Nephron (organoid): ENCODE measurements around the gene BRAP.
"Not testable (repeated sequence)": the region's sequence is repeated elsewhere in the genome, so short reads cannot be mapped to it uniquely, and the experiment has no call there.

Experiments used
- H3K27ac Mint-ChIP-seq, 3 experiments: 2 replicates each; pipeline ENCODE4 v1.8.0; 2020; ENCODE audit warnings: mixed read lengths in 3 of 3, mild to moderate bottlenecking in 2 of 3, moderate library complexity in 1 of 3
- H3K27me3 Mint-ChIP-seq: 2 replicates; pipeline ENCODE4 v1.8.0; 2021; ENCODE audit warnings: low read depth, mild to moderate bottlenecking, moderate library complexity, mixed read lengths
- H3K36me3 Mint-ChIP-seq: 2 replicates; pipeline ENCODE4 v1.8.0; 2020; ENCODE audit warnings: low read depth, mixed read lengths
- H3K4me1 Mint-ChIP-seq: 2 replicates; pipeline ENCODE4 v1.8.0; 2020; ENCODE audit warnings: mixed read lengths
- H3K4me3 Mint-ChIP-seq, 3 experiments: 2 replicates each; pipeline ENCODE4 v1.8.0; 2020; ENCODE audit warnings: mild to moderate bottlenecking in 3 of 3, mixed read lengths in 3 of 3, moderate library complexity in 2 of 3
- H3K9me3 Mint-ChIP-seq: 2 replicates; pipeline ENCODE4 v1.8.0; 2020; ENCODE audit warnings: mixed read lengths
- TF ChIP-seq, protein P1 (sequence below), 3 experiments: fragments of 200-600 bp; sonication (generic); IDR thresholded peaks; one replicate each; pipeline ENCODE4 v1.5.0; 2021; ENCODE audit warnings: antibody characterized with exemption in 3 of 3; ENCODE audit not compliant: unreplicated experiment in 3 of 3

BRAP gene

DNA sequence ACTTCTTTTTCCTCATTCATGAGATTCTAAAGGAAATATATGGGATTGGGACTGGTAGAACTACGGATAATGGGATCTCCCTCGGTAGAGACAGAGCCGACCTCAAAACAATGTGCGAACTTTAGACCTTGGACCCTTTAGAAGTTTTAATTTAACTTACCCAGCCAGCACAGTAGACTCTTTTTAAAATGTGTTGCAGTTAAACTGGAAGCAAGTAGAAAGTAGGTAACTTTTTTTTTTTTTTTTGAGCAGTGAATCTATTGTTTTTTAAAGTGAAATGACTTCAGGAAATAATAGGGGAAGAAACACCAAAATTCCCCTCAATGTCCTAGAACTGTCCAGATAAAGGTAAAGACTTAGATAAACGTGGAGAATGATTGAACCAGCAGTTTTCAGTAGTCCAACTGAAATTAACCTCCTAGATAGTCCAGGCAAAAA lies 85.5 kb downstream of the BRAP start:
- H3K36me3 Mint-ChIP-seq: peaks cover 5% of the 10 kb centered on the region
- TF ChIP-seq, protein P1, sequence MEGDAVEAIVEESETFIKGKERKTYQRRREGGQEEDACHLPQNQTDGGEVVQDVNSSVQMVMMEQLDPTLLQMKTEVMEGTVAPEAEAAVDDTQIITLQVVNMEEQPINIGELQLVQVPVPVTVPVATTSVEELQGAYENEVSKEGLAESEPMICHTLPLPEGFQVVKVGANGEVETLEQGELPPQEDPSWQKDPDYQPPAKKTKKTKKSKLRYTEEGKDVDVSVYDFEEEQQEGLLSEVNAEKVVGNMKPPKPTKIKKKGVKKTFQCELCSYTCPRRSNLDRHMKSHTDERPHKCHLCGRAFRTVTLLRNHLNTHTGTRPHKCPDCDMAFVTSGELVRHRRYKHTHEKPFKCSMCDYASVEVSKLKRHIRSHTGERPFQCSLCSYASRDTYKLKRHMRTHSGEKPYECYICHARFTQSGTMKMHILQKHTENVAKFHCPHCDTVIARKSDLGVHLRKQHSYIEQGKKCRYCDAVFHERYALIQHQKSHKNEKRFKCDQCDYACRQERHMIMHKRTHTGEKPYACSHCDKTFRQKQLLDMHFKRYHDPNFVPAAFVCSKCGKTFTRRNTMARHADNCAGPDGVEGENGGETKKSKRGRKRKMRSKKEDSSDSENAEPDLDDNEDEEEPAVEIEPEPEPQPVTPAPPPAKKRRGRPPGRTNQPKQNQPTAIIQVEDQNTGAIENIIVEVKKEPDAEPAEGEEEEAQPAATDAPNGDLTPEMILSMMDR (IDR thresholded peaks at IDR 0.05; ENCODE audit: unreplicated experiment in 3 of 3): no peak
- H3K4me1 Mint-ChIP-seq: peaks cover 21% of the 10 kb centered on the region
- peak overlapping the region; percentile 89 to 93 (median 89) for H3K4me3 Mint-ChIP-seq
- no peaks in the 10 kb centered on the region for H3K27me3 Mint-ChIP-seq
- H3K9me3 Mint-ChIP-seq: no peaks in the 10 kb centered on the region
- H3K27ac Mint-ChIP-seq: peak overlapping the region; percentile 97 to 99 (median 97)

DNA sequence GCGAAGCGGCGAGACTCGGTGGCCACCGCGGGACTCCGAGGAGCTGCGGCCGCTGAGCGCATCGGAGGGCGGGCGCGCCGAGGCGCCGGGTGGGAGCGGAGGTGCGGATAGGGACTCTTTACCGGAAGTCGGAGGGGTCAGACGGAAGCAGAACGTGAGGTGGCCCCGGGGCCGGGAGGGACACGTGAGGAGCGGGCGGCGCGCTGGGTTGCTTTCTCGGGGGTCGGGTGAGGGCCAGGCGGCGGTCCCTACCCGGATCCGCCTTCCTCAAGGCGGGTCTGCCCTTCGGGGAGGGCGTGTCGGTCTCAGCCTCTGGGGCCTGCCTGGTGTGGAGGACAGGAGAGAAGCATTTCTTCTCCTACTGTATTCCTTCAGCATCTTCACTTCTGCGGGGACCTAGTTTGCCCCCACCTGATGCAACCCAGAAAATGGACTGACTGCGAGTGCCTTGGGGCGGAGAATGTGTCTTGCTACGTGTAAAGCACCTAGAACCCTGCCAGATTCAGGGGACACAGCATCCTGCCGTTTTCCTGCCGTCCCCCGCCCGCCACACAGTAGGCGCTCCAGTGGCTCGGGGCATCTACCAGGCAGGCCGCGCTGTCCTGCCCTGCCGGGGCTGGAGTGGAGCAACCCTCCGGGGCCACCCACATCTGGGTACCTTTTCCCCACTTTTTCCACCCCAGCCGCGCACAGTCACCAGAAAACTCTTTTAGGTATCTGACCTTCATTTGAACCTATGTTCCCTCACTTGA lies 86.1 kb downstream of the BRAP start:
- Mint-ChIP-seq H3K4me3 (peak overlapping the region; percentile 89 to 93 (median 89)), H3K27me3 (no peaks in the 10 kb centered on the region), H3K9me3 (no peaks in the 10 kb centered on the region), H3K27ac (peak overlapping the region; percentile 97 to 99 (median 97)), H3K4me1 (peaks cover 27% of the 10 kb centered on the region), H3K36me3 (peaks cover 3% of the 10 kb centered on the region)
- TF ChIP-seq, protein P1 (IDR thresholded peaks at IDR 0.05; ENCODE audit: unreplicated experiment in 3 of 3): no peak

DNA sequence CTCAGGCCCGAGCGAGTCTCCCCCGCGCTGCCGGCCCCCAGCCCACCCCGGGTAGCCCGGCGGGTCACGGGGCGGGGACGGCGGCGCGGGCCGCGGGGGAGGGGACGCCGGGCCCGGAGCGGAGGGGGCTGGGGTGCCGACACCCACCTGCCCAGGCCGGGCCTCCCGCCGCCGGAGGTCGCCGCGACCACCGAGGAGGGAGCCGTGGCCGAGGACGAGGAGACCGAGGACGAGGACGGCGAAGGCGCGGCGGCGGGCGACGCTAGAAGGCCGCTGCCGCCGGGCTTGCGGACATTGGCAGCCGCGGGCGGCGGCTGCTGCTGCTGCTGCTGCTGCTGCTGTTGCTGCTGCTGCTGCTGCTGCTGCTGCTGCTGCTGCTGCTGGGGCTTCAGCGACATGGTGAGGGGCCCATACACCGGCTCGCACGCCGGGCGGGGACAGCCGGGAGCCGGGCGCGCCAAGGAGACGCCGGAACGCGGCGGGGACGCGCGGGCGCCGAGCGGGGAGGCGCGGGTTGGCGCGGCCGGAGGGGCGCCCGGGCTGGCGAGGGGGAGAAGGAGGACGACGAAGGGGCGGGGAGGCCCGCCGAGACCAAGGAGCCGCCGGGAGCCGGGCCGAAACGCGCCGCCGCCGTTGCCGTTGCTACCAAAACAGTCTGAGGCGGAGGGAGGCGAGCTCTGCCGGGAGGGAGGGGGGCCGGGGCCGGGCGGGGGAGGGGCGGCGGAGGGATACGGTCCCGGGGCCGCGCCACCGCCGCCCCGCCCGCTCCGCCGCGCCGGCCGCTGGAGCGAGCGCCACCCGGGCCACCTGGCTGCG lies 86.9 kb downstream of the BRAP start, which contains the start of gene ATXN2:
Gene ATXN2, minus strand, starts transcription at position 679 of the 816 bp plus-strand sequence. Its CDS starts 281 bp downstream, at position 398.
- Mint-ChIP-seq H3K9me3 (no peaks in the 10 kb centered on the region), H3K4me3 (peak within 1 kb of the TSS; percentile 96 to 99 (median 98)), H3K27ac (peak within 1 kb of the TSS; percentile 97 to 99 (median 97)), H3K4me1 (peaks cover 34% of the 10 kb centered on the region), H3K36me3 (no peaks in the 10 kb centered on the region), H3K27me3 (no peaks in the 10 kb centered on the region)
- TF ChIP-seq, protein P1 (IDR thresholded peaks at IDR 0.05; ENCODE audit: unreplicated experiment in 3 of 3): no peak

DNA sequence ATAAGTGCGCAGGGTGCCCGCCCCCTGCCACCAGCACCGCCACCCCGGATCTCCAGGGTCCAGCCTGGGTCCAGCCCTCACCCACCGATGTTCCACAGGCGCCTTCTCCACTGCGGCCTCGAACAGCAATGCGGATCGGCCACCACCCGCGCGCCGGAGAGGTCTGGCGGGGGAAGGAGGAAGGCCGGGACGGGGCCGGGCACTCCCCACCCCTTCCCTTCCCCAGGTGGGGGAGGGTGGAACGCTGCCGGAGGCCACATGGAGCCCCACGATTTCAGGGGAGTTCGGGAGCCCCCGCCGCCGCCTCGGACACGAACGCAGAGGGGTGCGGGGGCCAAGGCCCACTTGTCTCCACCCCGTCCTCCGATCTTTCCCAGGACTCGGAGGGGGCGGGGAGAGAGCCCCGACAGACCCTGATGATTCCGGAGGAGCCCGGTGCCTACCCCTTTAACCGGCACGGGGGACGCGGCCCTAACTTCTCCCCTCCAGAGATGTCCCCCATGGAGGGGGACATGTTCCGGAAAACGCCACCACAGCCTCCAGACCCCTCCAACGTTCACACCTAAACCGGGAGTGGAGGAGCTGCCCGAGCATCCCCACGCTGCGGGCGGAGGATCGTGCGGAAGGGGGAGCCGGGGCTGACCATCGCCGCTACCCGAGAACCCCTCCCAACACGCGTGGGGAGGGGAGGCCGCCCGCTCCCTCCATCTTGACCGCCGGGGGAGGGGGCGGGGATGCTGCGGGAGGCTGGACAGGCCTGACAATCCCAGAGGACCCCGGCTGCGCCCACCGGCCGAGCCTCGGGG lies 87.7 kb downstream of the BRAP start:
- peak overlapping the region; percentile 96 to 99 (median 98) for H3K4me3 Mint-ChIP-seq
- TF ChIP-seq, protein P1 (IDR thresholded peaks at IDR 0.05; ENCODE audit: unreplicated experiment in 3 of 3): no peak
- peaks cover 37% of the 10 kb centered on the region for H3K4me1 Mint-ChIP-seq
- no peaks in the 10 kb centered on the region for H3K27me3 Mint-ChIP-seq
- H3K36me3 Mint-ChIP-seq: no peaks in the 10 kb centered on the region
- H3K9me3 Mint-ChIP-seq: no peaks in the 10 kb centered on the region
- H3K27ac Mint-ChIP-seq: peak overlapping the region; percentile 96 to 99 (median 99)

DNA sequence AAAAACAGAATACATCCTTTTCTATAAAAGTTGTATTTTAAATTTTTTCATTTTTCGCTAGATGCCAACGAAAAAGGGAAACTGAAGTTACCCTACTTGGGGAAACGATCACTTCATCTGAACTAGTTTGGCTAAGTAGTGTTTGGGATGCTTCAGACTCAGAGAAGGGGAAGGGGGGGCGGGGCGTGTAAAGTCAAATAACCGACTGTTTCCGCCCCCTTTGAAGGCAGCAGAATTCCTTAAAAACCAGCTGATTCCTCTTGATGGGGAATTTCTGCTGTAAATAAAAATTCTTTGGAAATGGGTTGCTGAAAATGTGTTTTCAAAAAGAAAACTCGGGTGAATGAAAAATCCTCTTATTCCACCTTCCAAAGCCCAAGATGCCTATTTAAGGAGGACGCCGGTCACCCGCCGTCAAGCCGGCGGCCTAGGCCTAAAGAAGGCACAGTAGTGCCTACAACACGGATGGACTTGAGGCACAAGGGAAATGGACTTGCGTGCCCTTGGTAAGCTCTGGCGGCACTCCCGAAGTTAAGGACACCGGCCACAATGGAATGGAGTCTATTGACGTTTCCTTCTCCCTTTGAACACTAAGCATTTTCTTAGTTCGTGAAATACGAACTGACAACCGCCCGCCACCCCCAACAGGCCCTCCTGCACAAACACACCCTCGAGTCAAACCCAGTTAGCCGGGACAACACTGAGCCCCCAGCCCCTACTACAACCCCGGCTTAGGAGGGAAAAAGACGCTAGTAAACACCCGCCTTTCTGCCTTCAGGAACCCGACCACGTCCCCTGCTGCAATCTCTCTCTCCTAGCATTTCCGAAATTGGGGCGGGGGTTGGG lies 88.5 kb downstream of the BRAP start:
- H3K36me3 Mint-ChIP-seq: no peaks in the 10 kb centered on the region
- H3K4me3 Mint-ChIP-seq: peak overlapping the region; percentile 96 to 99 (median 98)
- peaks cover 37% of the 10 kb centered on the region for H3K4me1 Mint-ChIP-seq
- no peaks in the 10 kb centered on the region for H3K9me3 Mint-ChIP-seq
- TF ChIP-seq, protein P1 (IDR thresholded peaks at IDR 0.05; ENCODE audit: unreplicated experiment in 3 of 3): no peak
- peak overlapping the region; percentile 96 to 99 (median 99) for H3K27ac Mint-ChIP-seq
- H3K27me3 Mint-ChIP-seq: no peaks in the 10 kb centered on the region

DNA sequence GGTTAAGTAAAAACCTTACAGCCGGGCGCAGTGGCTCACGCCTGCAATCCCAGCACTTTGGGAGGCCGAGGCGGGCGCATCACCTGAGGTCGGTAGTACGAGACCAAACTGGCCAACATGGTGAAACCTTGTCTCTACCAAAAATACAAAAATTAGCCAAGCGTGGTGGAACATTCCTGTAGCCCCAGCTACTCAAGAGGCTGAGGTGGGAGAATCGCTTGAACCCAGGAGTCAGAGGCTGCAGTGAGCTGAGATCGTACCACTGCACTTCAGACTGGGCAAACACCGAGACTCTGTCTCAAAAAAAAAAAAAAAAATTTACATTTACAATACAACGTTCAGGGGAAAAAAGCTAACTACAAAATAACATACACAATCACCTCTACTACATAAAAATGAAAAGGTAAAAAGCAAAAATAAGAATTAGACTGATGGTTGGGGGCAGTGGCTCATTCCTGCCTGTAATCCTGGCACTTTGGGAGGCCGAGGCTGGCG lies 90.4 kb downstream of the BRAP start:
- H3K4me1 Mint-ChIP-seq: peaks cover 36% of the 10 kb centered on the region
- peak overlapping the region; percentile 47 to 98 (median 96) for H3K4me3 Mint-ChIP-seq

More for the DNA sequence above, 90.4 kb downstream of the BRAP start:
- not testable (repeated sequence) for H3K9me3 Mint-ChIP-seq, H3K36me3 Mint-ChIP-seq, H3K27me3 Mint-ChIP-seq
- H3K27ac Mint-ChIP-seq: peak overlapping the region; percentile 53 to 96 (median 70)
